Activated CD8-positive, alpha-beta memory T cell treated with anti-CD3 and anti-CD28 coated beads for 36 hours (primary cell): Measurements from ENCODE around the gene RPS15. TPM values are rescaled to one million over a fixed set of nuclear protein-coding genes. Genes with fewer than 3 reads are reported as not detected.

Experiments
- CTCF ChIA-PET: fragments of 350-600 bp; sonication (Branson Sonifier 250); formaldehyde crosslinking; loops from one replicate; lab custom pipeline; 2021; ENCODE audit warnings: antibody characterized with exemption; lab: Charles Lee
- POLR2A ChIA-PET: fragments of 350-600 bp; sonication (Branson Sonifier 250); formaldehyde crosslinking; loops from one replicate; lab custom pipeline; 2021; ENCODE audit warnings: antibody characterized with exemption; lab: Charles Lee
- total RNA-seq, 2 experiments: library from RNA; stranded (reverse); gene quantifications; one replicate each; pipeline ENCODE4 v1.2.3, GENCODE V29; 2021

The RPS15 gene
- total RNA-seq, 2 experiments from 2014 or later: 1,429 to 1,438 TPM

- ChIA-PET POLR2A (no interaction called here), CTCF (no interaction called here)
These were observed 36.9 kb upstream of the RPS15 start, which contains the start of gene GAMT for GRCh38 chr19:1401138-1401888. Gene GAMT, minus strand, starts transcription at chr19:1401542. Its CDS starts 66 bp downstream, at chr19:1401476.

- ChIA-PET CTCF (interaction anchor here (2.1 kb wide), 1 partner anchor 158 kb away, joined by 7 read pairs; no protein-coding TSS in a partner anchor), POLR2A (no interaction called here)
These were observed 36.3 kb upstream of the RPS15 start for GRCh38 chr19:1401889-1402217.

- CTCF ChIA-PET: interaction anchor here (0.7 to 2.1 kb wide), 4 partner anchors 10 to 158 kb away, joined by 3 to 7 read pairs (median 3); no protein-coding TSS in a partner anchor
- POLR2A ChIA-PET: no interaction called here
These were observed 35.7 kb upstream of the RPS15 start for GRCh38 chr19:1402411-1403070.

GRCh38 chr19:1406774-1407527 is 31.2 kb upstream of the RPS15 start:
- CTCF ChIA-PET: interaction anchor here (1.4 kb wide), 1 partner anchor 139 kb away, joined by 3 read pairs; no protein-coding TSS in a partner anchor
- POLR2A ChIA-PET: no interaction called here

GRCh38 chr19:1407528-1408299 is 30.5 kb upstream of the RPS15 start, which contains the start of gene DAZAP1:
Gene DAZAP1, plus strand, starts transcription at chr19:1407586. Its CDS starts 188 bp downstream, at chr19:1407774.
- POLR2A ChIA-PET: no interaction called here
- CTCF ChIA-PET: no interaction called here

GRCh38 chr19:1408300-1409203 is 29.6 kb upstream of the RPS15 start:
- ChIA-PET POLR2A (interaction anchor here (0.6 to 1.2 kb wide), 2 partner anchors 26 to 58 kb away, joined by 3 read pairs; no protein-coding TSS in a partner anchor), CTCF (interaction anchor here (0.5 kb wide), 1 partner anchor 180 kb away, joined by 3 read pairs; no protein-coding TSS in a partner anchor)

GRCh38 chr19:1409204-1410005 is 28.8 kb upstream of the RPS15 start:
- ChIA-PET POLR2A (interaction anchor here (0.6 to 1.2 kb wide), 2 partner anchors 27 to 57 kb away, joined by 3 to 6 read pairs; no protein-coding TSS in a partner anchor), CTCF (interaction anchor here (1.0 to 1.3 kb wide), 2 partner anchors 36 to 86 kb away, joined by 3 to 4 read pairs; no protein-coding TSS in a partner anchor)

GRCh38 chr19:1410136-1410786 is 27.9 kb upstream of the RPS15 start:
- ChIA-PET CTCF (interaction anchor here (1.0 to 1.3 kb wide), 2 partner anchors 35 to 86 kb away, joined by 3 to 4 read pairs; no protein-coding TSS in a partner anchor), POLR2A (interaction anchor here (0.6 to 1.0 kb wide), 3 partner anchors 11 to 27 kb away, joined by 3 to 6 read pairs (median 3); no protein-coding TSS in a partner anchor)

- POLR2A ChIA-PET: interaction anchor here (0.6 to 1.0 kb wide), 3 partner anchors 10 to 27 kb away, joined by 3 to 4 read pairs (median 3); no protein-coding TSS in a partner anchor
- CTCF ChIA-PET: interaction anchor here (1.3 kb wide), 1 partner anchor 34 kb away, joined by 3 read pairs; no protein-coding TSS in a partner anchor
These were observed 27.4 kb upstream of the RPS15 start for GRCh38 chr19:1410789-1411188.

GRCh38 chr19:1411255-1412191 is 26.7 kb upstream of the RPS15 start:
- ChIA-PET CTCF (no interaction called here), POLR2A (interaction anchor here (0.6 to 1.0 kb wide), 2 partner anchors 9 to 19 kb away, joined by 3 to 4 read pairs; no protein-coding TSS in a partner anchor)

GRCh38 chr19:1412323-1412923 is 25.8 kb upstream of the RPS15 start:
- CTCF ChIA-PET: interaction anchor here (1.0 to 1.1 kb wide), 3 partner anchors 9 to 32 kb away, joined by 3 to 4 read pairs (median 3); no protein-coding TSS in a partner anchor
- POLR2A ChIA-PET: no interaction called here

GRCh38 chr19:1412995-1413800 is 25.0 kb upstream of the RPS15 start:
- CTCF ChIA-PET: interaction anchor here (0.7 to 1.3 kb wide), 5 partner anchors 10 to 32 kb away, joined by 3 to 4 read pairs (median 3); no protein-coding TSS in a partner anchor
- POLR2A ChIA-PET: no interaction called here
